ENCODE data around the gene MKLN1.

- no peak for TF ChIP-seq GATA3 (IDR thresholded peaks at IDR 0.05; ENCODE audit: low read depth, low read length)
- no peak for TF ChIP-seq GATA2 (IDR thresholded peaks at IDR 0.05; ENCODE audit: low read depth, low read length)
Measured at GRCh38 chr7:131483586-131483985, 155.9 kb downstream of the MKLN1 start.

All from SH-SY5Y (cell line).